Chondrocyte (in vitro differentiated cells): ENCODE measurements around the gene PLB1. TPM values are rescaled to one million over a fixed set of nuclear protein-coding genes. Genes with fewer than 3 reads are reported as not detected.

Source experiments
- DNase-seq: peaks from one replicate; pipeline ENCODE4 v3.0.0; 2021; ENCODE audit warnings: mixed read lengths, low spot score
- H3K27ac Mint-ChIP-seq: one replicate; pipeline ENCODE4 v1.8.0; 2021; ENCODE audit warnings: mild to moderate bottlenecking, moderate library complexity, mixed read lengths; ENCODE audit not compliant: unreplicated experiment
- H3K27me3 Mint-ChIP-seq: 2 replicates; pipeline ENCODE4 v1.8.0; 2021; ENCODE audit warnings: low read depth, mixed read lengths
- H3K36me3 Mint-ChIP-seq: 2 replicates; pipeline ENCODE4 v1.8.0; 2021; ENCODE audit warnings: low read depth, mixed read lengths
- H3K4me1 Mint-ChIP-seq: 2 replicates; pipeline ENCODE4 v1.8.0; 2021; ENCODE audit warnings: low read depth, mild to moderate bottlenecking, mixed read lengths
- H3K4me3 Mint-ChIP-seq: one replicate; pipeline ENCODE4 v1.8.0; 2021; ENCODE audit warnings: mild to moderate bottlenecking, moderate library complexity, mixed read lengths; ENCODE audit not compliant: unreplicated experiment
- H3K9me3 Mint-ChIP-seq: 2 replicates; pipeline ENCODE4 v1.8.0; 2021; ENCODE audit warnings: low read depth, mixed read lengths
- total RNA-seq: library from RNA; stranded (reverse); gene quantifications from 3 replicates; pipeline ENCODE4 v1.2.1, GENCODE V29; 2021
- TF ChIP-seq, protein P1 (sequence below): fragments of 200-600 bp; sonication (generic); IDR thresholded peaks from 2 replicates; pipeline ENCODE4 v1.5.0; 2021; ENCODE audit warnings: antibody characterized with exemption, mild to moderate bottlenecking, moderate library complexity

PLB1 gene
- total RNA-seq, 1 donor from 2014 or later = 4.4 TPM

DNA sequence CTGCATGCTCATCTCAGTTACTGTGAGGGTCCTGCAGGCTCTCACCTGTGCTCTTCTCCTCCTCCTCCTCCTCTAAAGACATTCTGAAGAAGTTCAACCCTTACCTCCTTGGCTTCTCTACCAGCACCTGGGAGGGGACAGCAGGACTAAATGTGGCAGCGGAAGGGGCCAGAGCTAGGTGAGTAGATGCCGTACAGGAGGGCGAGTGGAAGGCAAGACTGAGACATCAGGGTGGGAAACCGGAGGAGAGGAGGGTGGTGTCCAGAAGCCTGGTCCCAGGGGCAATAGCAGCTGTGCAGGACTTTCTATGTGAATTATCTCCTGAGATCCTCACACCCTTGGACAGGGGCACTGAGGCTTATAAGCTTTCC, 124.9 kb downstream of the PLB1 start:
- DNase-seq = no peak
- Mint-ChIP-seq H3K27me3 (no peaks in the 10 kb centered on the region), H3K4me3 (no peak overlapping the region), H3K27ac (peak overlapping the region; percentile 97), H3K4me1 (peaks cover 47% of the 10 kb centered on the region), H3K36me3 (no peaks in the 10 kb centered on the region), H3K9me3 (no peaks in the 10 kb centered on the region)
- TF ChIP-seq, protein P1, sequence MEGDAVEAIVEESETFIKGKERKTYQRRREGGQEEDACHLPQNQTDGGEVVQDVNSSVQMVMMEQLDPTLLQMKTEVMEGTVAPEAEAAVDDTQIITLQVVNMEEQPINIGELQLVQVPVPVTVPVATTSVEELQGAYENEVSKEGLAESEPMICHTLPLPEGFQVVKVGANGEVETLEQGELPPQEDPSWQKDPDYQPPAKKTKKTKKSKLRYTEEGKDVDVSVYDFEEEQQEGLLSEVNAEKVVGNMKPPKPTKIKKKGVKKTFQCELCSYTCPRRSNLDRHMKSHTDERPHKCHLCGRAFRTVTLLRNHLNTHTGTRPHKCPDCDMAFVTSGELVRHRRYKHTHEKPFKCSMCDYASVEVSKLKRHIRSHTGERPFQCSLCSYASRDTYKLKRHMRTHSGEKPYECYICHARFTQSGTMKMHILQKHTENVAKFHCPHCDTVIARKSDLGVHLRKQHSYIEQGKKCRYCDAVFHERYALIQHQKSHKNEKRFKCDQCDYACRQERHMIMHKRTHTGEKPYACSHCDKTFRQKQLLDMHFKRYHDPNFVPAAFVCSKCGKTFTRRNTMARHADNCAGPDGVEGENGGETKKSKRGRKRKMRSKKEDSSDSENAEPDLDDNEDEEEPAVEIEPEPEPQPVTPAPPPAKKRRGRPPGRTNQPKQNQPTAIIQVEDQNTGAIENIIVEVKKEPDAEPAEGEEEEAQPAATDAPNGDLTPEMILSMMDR = no peak

DNA sequence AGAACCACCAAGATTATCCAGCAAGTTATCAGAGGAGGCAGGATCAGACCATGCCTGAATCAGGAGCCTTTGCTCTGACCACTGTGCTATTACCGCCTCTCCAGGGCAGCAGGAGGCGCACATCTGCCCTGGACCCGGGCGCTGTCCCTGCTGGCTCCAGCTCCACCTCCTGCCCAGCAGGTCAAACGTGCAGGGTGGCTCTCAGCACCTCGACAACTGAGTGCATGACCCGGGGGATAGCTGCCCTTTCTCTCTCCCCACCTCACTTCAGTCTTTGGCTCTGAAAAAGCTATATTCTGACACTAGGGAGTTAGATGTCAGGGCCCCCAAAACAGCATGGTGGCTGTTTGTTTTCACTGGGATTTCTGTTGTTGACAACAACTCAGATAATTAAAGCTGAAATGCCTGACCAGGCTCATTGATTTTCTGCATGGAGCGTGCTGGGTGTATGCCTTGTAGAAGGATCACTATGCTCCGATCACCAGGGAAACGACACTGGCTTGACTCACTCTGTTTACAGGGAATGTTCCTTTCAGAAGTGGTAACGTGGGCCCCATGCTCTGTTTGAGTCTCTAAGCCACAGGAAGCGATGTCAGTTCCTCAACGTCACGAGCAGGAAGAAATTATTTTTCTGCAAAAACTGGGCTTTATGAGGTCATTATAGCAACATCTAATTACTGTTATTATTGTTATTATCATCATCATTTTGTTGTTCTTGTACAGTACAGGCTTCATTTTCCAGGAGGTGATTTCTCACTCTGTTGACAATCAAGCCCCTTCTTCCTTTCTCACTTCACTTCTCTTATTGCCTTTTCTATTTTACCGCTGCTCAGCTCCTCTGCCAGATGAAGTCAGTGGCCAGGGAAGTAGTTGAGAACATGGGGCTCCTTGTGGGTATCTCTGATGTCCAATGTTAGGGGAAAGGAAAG, 125.6 kb downstream of the PLB1 start:
- H3K4me1 Mint-ChIP-seq = peaks cover 53% of the 10 kb centered on the region
- no peaks in the 10 kb centered on the region for H3K27me3 Mint-ChIP-seq
- H3K27ac Mint-ChIP-seq = peak overlapping the region; percentile 97
- no peaks in the 10 kb centered on the region for H3K36me3 Mint-ChIP-seq
- no peak overlapping the region for H3K4me3 Mint-ChIP-seq
- TF ChIP-seq, protein P1 = peak; percentile 69
- H3K9me3 Mint-ChIP-seq = no peaks in the 10 kb centered on the region
- no peak for DNase-seq

DNA sequence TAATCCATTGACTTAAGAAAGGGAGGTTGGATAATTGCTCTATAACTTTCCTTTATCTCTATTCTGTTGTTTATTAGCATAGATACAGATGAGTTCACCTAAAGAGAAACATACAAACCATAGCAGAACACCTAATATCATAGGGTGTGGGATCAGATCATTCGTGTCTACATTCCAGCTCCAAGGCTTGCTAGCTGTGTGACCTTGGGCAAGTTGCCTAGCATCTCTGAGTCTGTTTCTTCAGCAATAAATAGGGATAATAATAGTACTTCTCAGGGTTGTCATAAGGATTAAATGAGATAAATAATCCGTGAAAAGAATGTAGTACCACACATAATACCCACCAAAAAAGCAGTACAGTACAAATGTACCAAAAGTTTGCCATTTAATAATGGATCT, 126.2 kb downstream of the PLB1 start:
- H3K27ac Mint-ChIP-seq = peak overlapping the region; percentile 97
- TF ChIP-seq, protein P1 = no peak
- H3K27me3 Mint-ChIP-seq = no peaks in the 10 kb centered on the region
- H3K4me1 Mint-ChIP-seq = peaks cover 60% of the 10 kb centered on the region
- DNase-seq = no peak
- no peak overlapping the region for H3K4me3 Mint-ChIP-seq
- no peaks in the 10 kb centered on the region for H3K9me3 Mint-ChIP-seq
- H3K36me3 Mint-ChIP-seq = no peaks in the 10 kb centered on the region

DNA sequence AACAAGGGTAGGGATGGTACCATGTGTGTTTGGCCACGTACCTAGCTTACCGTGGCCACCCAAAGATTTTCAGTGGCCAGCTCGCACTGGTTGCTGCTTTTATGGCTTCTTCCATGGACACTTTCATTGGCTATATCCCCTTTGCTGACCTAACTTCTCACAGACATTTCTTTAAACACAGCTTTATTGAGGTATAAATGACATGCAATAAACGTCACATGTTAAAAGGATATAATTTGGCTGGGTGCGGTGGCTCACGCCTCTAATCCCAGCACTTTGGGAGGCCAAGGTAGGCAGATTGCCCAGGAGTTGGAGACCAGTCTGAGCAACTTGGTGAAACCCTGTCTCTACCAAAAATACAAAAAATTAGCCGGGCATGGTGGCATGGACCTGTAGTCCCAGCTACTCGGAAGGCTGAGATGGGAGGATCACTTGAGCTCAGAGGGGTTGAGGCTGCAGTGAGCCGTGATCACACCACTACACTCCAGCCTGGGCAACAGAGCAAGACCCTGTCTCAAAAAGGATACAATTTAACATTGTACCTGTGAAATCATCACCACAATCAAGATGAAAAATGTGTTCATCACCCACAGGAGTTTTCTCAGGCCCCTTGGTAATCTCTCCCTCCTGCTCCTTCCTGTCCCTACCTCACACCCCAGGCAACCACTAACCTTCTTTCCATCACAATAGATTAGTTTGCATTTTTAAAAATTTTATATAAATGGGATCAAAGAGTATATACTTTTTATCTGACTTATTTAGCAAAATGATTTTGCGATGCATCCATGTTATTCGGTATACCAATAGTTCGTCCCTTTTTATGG, 127.9 kb downstream of the PLB1 start:
- H3K4me1 Mint-ChIP-seq = peaks cover 68% of the 10 kb centered on the region
- no peaks in the 10 kb centered on the region for H3K9me3 Mint-ChIP-seq
- H3K27ac Mint-ChIP-seq = peak overlapping the region; percentile 98
- TF ChIP-seq, protein P1 = no peak
- DNase-seq = no peak
- H3K27me3 Mint-ChIP-seq = no peaks in the 10 kb centered on the region
- H3K36me3 Mint-ChIP-seq = no peaks in the 10 kb centered on the region
- no peak overlapping the region for H3K4me3 Mint-ChIP-seq

DNA sequence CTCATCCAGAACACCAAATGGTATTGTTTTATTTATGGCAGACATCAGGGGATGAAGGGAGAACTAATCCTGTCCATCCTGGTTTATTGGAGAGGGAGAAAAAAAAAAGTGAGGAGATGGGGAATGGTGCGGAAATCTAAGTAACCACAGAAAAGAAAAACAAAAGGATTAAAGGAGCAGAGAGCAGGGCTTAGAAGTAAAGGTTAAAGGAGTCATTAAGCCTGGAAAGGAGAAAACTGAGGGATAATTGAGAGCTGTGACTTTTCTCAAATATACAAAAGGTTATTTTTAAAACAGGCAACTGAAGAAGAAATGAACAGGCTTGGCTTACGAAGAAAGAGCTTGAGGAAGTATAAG, 128.6 kb downstream of the PLB1 start:
- Mint-ChIP-seq H3K4me1 (peaks cover 68% of the 10 kb centered on the region), H3K9me3 (no peaks in the 10 kb centered on the region), H3K4me3 (no peak overlapping the region), H3K36me3 (no peaks in the 10 kb centered on the region), H3K27ac (peak overlapping the region; percentile 98), H3K27me3 (no peaks in the 10 kb centered on the region)
- no peak for DNase-seq
- TF ChIP-seq, protein P1 = no peak
